Activated T-cell treated with anti-CD3 and anti-CD28 coated beads for 24 hours (primary cell): ENCODE measurements around the gene PLCG2.
"Not testable (repeated sequence)": the region's sequence is repeated elsewhere in the genome, so short reads cannot be mapped to it uniquely, and the experiment has no call there.

ENCODE experiments used
- DNase-seq: peaks from one replicate; pipeline ENCODE4 v3.0.0-alpha.2; 2020; ENCODE audit warnings: low read depth

Gene PLCG2

DNA sequence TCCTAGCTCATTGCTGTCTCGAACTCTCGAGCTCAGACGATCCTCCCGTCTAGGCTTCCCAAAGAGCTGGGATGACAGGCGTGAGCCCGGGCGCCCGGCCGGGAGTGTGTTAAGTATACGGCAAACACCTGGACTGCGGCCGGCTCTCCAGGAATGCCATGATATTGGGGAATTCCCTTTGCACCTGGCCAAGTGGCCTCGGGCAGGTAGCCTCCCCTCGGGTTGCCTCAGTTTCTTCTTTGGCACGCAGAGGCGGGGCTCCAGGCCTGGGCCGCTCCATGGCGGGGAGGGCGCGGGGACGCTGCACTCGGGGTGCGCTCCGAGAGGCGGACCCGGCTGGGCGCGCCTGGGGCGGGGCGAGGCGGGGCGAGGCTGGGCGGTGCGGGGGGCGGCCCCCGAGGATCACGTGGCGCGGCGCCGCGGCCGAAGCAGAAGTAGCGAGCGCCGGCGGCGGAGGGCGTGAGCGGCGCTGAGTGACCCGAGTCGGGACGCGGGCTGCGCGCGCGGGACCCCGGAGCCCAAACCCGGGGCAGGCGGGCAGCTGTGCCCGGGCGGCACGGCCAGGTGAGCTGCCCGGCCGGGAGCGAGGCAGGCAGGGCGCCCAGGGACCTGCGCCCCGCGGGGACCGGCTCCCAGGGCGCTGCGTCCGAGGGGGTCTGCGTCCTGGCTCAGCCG is at the start of gene PLCG2:
TSS of gene PLCG2 (plus strand) at position 431 of the 675 bp plus-strand sequence. CDS start 6,699 bp downstream, outside the sequence.
- peak; percentile 68 for DNase-seq

DNA sequence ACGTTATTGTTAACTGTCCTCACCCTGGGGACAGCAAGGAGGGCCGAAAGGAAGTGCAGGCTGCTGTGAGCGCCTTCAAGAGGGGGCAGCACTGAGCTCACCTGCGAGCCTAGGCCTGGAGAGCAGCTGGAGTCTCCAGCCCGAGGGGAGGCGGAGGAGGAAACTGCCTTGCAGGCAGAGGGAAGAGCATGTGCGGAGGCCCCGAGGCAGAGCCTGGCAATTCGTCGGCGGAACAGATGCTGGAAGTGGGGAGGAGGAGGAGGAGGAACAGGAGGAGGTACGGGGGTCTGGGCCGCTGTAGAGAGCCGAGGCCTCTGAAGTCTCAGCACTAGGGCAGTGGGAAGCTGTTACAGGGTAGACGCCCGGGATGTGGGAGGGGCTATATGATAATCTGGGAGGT is 49.6 kb upstream of the PLCG2 start:
- DNase-seq = no peak

DNA sequence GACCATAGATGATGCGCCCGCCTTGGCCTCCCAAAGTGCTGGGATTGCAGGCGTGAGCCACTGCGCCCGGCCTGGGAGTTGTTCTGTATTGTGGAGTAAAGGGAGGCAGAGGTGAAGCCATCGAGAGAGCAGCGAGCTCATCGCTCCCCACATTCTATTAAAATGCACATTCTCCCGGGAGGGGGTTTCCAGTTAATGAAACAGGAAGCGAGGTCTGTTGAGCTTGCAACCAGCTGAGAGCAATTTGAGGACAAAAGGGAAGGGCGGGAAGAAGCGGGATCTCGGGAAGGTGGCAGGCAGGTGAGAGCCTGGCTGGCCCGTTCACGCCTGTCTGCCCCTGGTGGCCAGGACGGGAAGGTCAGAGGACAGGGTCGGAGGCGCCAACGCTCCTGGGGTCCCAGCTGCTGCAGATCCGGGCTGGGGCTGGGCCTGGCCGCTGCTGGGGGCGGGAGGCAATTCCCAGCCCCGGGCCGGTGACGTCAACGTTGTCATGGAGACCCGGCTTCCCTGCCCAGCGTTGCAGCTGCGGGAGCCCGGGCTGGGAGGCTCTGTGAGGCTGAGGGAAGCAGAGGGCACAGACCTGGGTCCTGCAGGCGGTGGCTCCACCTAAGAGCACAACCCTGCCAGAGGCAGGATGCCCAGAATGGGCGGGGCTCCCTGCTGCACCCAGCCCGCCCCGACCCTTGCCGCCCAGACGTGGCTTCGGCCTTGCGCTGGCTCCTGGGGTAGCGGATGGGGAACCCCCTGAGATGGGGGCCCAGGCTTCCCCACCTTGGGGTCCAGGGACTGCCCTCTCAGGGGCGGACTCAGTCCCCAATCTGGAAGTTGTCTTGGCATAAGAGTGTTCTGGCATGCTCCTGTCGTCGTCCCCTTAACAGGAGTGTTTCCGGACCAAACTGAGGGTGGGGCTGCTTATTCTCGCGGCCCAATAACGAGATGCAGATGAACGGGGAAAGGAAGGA is 48.7 kb upstream of the PLCG2 start:
- DNase-seq = peak; percentile 34

DNA sequence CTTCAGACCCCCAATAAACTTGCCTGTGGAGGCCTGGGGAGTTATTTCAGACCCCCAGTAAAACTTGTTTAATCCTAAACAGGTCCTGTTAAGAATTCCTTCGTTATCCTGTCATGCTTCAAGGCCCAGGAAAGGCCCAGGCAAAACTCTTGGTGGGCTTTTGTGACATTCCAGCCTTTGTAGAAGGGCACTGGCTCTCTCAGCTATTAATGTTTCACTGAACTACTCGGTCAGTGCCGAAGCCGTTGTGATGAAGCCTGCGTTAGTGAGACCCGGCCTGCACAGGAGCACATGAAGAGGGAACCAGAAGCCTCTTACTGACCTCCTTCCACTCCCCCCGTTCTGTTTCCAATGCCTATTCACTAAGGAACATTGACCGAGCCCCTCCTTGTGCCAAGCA is 47.4 kb upstream of the PLCG2 start:
- DNase-seq = no peak

DNA sequence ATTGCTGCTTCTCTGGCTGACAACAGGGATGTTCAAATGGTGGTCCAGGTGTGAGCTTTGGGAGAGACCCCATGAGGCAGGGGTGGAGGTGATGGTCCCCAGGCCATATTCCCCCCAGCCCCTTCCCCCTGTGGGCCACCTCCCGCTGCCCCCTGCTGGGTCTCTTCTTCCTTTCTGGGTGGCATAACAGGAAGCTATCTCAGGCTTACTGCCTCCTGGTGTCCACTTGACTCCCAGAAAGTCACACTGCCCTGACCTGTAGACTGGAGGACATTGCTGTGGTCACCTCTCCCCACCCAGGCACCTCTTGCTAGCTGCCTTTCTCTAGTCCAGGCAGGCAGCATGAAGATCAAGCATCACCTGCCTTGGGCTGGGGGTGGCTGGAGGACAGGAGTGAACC is 46.4 kb upstream of the PLCG2 start:
- DNase-seq = no peak

DNA sequence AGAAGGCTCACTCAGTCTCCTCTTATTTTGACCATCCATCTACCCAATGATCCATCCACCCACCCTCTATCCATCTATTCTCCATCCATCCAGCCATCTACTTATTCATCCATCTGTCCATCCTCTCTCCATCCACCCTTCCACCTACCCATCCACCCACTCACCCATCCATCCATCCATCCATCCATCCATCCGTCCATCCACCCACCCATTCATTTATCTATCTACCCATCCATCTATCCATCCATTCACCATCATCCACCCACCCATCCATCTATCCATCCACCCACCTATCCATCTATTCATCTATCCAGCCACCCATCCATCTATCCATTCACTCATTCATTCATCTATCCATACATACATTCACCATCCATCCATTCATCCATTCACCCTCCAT is 45.8 kb upstream of the PLCG2 start:
- no peak for DNase-seq

DNA sequence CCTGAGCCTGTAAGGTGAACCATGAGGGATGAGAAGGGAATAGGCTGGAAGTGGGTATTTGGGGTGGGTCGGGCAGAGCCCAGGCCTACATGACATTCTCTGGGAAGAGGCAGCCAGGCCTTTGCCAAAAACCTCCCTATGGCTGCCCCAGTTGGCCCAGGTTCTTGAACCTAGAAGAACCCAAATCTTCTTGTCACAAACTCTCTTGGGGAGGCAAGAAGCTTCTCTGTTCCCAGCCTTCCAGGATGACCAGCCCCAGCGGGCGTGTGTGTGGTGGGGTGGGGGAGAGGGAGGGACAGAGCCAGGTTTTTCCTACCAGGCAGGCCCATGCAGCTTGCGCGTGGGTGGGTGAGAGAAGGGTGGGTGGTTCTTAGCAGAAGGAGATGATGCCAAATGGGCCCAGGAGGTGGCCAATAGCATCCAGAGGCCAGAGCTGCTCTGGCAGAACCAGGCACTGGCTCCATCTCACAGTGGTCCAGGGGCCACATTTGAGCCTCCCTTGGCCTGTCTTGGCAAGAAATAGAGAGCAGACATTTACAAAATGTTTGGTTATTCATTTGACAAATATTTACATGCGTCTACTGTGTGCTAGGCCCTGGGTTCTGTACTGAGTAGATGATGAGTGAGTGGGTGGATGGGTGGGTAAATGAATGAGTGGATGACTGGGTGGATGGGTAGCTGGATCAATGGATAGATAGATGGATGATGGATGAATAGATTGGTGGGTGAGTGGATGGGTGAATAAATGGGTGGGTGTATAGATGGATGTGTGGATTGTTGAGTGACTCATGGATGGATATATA is 44.3 kb upstream of the PLCG2 start:
- no peak for DNase-seq

DNA sequence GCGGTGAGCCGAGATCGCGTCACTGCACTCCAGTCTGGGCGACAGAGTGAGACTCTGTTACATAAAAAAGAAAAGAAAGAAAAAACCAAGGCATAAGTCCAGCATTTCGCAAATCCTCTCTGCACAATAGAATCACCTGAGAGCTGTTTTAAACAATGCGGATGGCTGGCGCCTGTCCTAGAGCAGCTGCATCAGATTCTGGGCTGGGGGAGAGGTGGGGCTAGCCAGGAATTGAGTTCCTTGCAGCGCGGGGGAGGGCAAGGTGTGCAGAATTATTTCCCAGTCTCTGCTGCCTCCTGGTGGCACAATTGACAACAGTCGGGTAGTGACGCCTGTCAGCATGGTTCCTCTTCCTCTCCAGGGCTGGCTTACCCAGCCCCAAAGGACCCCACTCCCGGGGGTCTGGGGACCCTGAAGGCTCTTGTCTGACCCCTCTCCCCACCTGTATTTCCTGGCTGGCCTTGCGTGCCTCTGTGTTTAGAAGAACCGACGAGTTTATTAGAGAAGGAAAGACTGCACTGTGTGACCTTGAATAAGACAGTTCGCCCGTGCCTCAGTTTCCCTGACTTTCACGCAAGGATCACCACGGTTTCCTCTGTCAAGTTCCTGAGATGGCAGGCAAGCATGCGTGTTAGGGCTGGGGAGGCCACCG is 41.1 kb upstream of the PLCG2 start:
- peak; percentile 80 for DNase-seq

DNA sequence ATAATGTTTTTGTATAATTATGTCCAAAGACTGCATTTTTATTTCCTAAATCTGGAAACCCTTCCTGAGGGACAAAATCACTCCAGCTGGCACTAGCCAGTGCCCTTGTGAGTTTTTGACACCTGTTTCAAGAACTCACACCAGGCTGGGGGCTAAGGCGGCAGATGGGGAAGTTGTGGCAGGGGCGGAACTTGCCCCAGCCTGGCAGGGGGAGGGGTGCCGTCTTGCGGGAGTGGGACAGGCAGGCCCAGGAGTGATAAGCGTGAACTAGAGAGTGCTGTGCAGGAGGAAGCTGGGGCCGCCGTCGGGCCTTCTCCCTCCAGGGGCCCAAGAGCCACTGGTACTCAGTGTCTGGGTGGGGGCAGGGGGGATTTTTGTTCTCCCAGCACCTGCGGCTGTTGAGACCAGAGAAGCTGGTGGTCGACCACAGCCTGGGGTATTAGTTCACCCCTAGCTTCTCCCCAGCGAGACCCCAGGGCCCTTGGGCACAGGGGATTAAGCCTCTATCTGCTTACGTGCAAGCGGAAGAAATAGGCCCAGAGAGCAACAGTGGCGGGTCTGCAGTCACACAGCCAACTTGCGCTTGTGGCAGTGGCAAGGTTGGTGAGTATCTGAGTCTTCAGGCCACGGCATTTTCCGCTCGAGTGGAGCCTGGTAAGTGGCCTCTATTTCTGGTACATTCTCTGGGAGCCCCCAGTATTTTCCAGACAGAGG is 40.2 kb upstream of the PLCG2 start:
- no peak for DNase-seq

DNA sequence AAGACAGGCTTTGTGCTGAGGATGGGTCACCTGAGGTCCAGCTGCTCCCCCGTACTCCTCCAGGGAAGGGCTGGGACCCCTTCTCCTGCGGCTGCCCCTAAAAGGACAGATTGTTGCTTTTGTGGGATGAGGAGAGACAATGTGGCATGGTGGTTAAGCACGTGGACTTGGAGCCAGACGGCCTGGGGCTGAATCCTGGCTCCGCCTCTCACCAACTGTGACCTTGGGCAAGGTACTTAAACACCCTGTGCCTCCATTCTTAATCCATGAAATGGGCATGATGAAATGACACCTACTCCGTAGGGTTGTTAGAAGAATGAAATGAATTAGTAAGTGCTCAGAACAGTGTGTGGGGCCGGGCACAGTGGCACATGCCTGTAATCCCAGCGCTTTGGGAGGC is 39.6 kb upstream of the PLCG2 start:
- no peak for DNase-seq

DNA sequence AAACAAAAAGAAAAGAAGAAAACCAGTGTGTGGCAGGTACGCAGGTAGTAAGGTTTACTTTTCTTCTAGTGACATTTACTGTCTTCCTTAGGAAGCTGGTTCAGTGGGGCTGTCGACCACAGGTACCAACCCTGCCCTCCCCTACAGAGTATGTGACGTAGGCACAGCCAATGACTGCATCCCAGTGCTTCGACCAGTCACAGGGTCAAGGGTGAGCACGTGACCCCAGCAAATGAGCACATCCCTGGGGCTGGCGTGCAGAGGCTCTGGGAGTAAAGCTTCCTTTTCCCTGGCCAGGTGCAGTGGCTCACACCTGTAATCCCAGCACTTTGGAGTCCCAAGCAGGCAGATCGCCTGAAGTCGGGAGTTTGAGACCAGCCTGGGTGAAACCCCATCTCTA is 38.9 kb upstream of the PLCG2 start:
- no peak for DNase-seq

DNA sequence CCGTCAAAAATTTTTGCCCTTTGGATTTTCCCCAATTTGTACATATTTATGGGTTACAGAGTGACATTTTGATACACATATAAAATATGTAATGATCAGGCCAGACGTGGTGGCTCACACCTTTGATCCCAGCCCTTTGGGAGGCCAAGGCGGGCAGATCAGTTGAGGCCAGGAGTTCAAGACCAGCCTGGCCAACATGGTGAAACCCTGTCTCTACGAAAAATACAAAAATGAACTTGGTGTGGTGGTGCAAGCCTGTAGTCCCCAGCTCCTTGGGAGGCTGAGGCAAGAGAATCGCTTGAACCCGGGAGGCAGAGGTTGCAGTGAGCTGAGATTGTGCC is 37.7 kb upstream of the PLCG2 start:
- not testable (repeated sequence) for DNase-seq

DNA sequence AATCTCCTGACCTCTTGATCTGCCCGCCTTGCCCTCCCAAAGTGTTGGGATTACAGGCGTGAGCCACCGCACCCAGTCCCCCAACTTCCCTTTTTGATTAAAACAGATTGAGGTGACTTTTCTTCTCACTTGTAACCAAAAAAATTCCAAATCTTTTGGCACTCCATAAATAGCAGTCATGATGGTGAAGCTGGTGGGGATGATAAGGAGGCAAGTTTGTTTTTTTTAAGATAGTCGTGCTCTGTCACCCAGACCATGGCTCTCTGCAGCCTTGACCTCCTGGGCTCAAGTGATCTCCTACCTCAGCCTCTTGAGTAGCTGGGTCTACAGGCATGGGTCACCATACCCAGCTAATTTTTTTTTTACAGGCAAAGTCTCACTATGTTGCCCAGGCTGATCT is 34.7 kb upstream of the PLCG2 start:
- no peak for DNase-seq

DNA sequence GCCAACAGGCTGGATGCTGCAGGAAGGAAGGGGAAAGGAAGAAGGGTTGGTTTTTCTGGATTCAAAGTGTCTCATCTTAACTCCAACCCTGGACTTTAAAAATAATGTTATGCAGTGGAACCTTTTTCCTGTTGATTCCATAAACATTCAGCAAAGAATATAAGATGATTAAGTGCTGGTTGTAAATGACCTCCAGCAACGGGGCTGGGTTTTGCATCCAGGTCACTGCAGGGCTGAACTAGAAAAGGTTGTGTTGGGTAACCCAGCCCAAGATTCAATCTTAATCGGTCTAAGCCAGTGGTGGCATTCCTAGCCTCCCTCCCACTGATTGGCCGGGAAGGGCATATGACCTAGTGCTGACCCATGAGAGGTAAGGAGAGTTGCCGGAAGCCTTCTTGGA is 34.2 kb upstream of the PLCG2 start:
- DNase-seq = no peak

DNA sequence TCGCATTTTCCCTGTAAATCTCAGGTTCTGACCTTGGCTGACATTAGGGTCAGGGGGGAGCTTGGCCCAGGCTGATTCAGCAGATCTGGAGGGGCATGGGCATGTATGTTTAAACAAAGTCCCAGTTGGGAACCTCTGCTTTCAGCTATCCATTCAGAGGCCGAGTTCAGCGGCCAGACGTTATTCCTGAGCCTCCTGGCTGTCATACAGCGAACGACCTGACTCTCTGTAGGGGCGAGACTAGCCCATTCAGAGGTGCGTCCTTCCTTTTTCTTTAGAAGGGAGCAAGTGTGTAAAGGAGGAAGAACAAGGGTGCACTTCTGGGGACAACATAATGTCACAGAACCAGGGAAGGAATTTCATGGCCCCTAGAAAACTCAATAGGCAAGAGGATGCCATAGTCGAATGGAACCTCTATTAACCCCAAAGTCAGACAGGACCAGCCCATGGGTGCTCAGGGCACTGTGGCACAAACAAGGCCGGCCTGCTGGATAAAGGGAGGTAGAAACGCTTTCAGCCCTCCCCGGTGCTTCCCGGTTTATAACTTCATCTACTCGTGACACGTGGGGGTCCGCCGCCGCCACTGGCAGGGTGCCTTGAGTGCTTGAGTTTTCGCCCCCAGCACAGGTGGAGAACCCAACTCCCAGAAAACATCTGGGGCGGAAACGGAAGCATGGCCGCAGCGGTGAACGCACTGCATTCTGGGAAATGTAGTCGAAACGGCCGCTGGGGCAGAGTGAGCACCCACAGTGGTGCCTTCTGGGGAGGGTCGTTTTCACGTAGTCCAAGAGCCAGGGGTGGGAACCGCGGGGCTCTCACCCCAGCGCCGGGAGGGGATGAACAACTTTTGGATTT is 33.2 kb upstream of the PLCG2 start:
- peak; percentile 74 for DNase-seq

DNA sequence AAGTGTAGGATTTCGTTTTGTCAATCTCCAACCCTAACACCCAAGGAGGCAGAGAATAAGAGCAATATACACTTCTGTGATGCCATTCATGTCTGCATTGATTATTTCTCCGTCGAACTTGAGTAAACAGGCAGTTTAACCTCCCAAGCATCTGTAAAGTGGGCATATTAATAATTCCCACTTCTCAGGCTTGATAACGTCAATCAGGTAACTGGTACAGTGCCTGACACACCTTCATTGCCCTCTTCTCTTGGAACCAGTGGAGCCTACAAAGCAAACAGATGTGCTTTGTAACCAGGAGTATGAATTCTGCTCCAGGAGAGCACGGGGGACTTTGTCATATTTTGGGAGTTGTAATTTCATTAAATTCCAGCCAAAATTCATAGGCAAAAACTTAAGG is 32.5 kb upstream of the PLCG2 start:
- DNase-seq = no peak

DNA sequence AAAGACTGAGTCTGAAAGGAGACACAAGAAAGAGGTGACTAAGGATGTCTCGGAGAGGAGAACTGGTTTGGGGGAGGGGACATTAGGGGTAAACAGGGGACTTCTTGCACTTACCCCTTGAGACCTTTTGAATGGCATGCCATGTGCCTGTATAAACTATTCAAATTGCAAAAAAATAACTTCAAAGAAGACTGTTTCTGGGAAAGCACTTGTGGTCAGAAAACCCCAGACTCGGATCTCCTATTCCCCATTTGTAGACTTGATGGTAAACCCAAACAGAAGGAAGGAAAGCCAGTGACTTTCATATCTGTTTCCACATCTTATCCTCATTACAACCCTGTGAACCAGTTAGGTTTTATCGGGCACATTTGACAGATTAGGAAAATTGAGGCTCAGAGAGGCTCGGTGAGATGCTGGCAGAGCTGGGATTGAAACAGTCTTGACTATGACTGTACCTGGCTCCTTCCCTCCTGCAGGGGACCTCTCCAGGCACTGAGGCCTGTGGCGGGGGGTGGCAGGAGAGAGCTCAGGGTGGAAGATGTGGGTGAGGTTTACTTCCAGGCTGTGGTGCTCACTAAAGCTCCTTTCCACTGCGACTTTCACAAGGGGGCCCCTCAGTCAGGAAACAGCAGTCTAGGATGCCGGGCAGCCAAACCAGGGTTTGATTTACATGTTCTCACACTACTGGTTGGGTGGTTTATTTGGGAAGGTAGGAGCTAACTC is 30.5 kb upstream of the PLCG2 start:
- DNase-seq = no peak

DNA sequence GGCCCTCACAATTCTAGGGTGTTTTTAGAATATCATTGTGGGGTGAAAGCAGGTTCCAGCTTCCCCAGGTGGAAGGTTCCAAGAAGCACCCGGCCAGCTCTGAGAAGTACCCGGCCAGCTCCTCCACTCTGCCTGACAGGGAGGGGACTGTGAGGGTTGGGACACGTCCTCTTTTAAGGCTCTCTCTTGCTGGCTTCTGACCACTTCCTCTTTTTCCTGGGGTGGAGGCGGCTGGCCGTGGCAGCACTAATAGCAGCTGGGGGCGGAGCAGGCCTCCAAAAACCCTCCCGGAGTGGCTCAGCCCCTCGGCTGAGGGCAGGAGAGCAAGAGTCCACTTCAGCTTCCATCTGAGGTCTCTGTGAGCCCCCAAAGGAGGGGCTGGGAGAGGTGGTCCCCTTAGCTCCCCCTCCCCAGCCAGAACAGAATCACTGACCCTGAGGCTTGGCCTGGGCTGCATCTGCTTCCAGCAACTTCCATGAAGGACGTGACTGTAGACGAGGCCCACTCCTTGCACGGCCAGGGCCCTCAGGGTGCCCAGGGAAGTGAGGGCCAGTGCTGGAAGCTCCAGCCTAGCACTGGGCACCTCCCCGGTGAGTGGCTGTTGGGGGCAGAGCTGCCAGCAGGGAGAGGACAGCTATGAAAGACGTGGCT is 26.7 kb upstream of the PLCG2 start:
- no peak for DNase-seq

DNA sequence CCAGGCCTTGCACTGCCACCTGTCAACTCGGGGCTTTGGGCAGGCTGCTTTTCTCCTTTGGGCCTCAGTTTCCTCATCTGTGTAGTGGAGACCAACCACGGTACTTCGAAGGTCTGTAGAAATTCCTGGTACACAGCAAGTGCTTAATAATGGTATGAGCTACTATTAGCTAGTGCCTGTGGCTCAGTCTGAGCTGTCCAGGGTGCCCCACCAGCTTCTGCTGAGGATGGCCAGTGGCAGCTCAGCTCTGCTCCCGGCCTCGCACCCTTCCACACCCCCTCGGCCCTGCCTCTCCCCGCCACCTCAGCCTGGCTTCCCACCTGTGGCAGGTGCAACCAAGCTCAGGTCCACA is 26.2 kb upstream of the PLCG2 start:
- no peak for DNase-seq
